ENCODE data around the gene AP5S1. TPM values are rescaled to one million over a fixed set of nuclear protein-coding genes. Genes with fewer than 3 reads are reported as not detected.
A peak's percentile ranks its signal among the peaks of the same experiment; 100 is the strongest.

Gene AP5S1
- total and polyA plus RNA-seq, 2 of the 13 experiments (the other 11 are each of a cell fraction or from before 2014, with no cell fraction given), result 7.9 to 23.2 TPM

GRCh38 chr20:3782597-3782996, 37.8 kb upstream of the AP5S1 start:
- Histone ChIP-seq H3K79me2 (ENCODE audit: insufficient read depth, low read length) (peaks cover 9% of the 10 kb centered on the region), H3K4me1 (ENCODE audit: insufficient read depth, low read length) (peaks cover 76% of the 10 kb centered on the region), H4K20me1 (ENCODE audit: insufficient read depth, low read length) (peaks cover 5% of the 10 kb centered on the region; the same call in 1 of the 2 replicates), H3K9ac (ENCODE audit: insufficient read depth, low read depth, low read length) (no peak overlapping the region), H3K27me3 (ENCODE audit: control insufficient read depth in 1 of 2, insufficient read depth in 2 of 2, low read length in 2 of 2) (peaks cover 2 to 27% of the 10 kb centered on the region in 2 experiments), H3K4me2 (ENCODE audit: low read depth, low read length) (no peak overlapping the region), H3K4me3 (replicated peaks in 1 of 3; ENCODE audit: insufficient read depth in 1 of 3, low read depth in 2 of 3, low read length in 3 of 3) (no peak overlapping the region), H2AFZ (ENCODE audit: low read length) (no peak overlapping the region), H3K27ac (ENCODE audit: extremely low read length, insufficient read depth, low read length) (no peak overlapping the region), H3K9me3 (ENCODE audit: low read length) (no peaks in the 10 kb centered on the region), H3K36me3 (replicated peaks in 1 of 2; ENCODE audit: control insufficient read depth in 1 of 2, insufficient read depth in 2 of 2, low read length in 2 of 2) (no peaks in the 10 kb centered on the region)
- CTCF ChIA-PET (ENCODE audit: low intra/inter-chr PET ratio, low total read pairs), result interaction anchor here (2.0 kb wide), 1 partner anchor 33 kb away, joined by 9 read pairs; no protein-coding TSS in a partner anchor
- no peak for FAIRE-seq
- intact Hi-C loops (cut with micrococcal nuclease; ENCODE audit: unreplicated experiment) (loop anchor here (5.0 kb wide), 1 partner anchor 310 kb away; no protein-coding TSS in a partner anchor), in situ Hi-C loops (cut with HindIII; ENCODE audit: extremely low pct_ligation_motif_present, low pct_unique_long_range_greater_than_20kb) (loop anchor here (5.0 kb wide), 1 partner anchor 35 kb away; no protein-coding TSS in a partner anchor)
- DNase-seq (ENCODE audit: low spot score), result no peak
- POLR2A ChIA-PET, result interaction anchor here (7.6 to 10.4 kb wide), 2 partner anchors 14 to 37 kb away, joined by 74 to 134 read pairs; partner anchors contain the start of genes ADISSP and AP5S1
- BruUV-seq (replicated peaks), result no TSS peak
- no peak for ATAC-seq
- 85% methylated on average over 6 of the region's 6 CpGs for WGBS (ENCODE audit: low lambda C conversion rate)
- TF ChIP-seq ARNT (IDR thresholded peaks at IDR 0.05), result no peak
- TF ChIP-seq HNRNPH1 (optimal IDR thresholded peaks at IDR 0.05; ENCODE audit: low read depth, low read length), result no peak
- no peak for TF ChIP-seq RBFOX2 (IDR thresholded peaks at IDR 0.05; ENCODE audit: low read depth, low read length)
- peak; percentile 34; the same call in 1 of the 2 replicates for TF ChIP-seq ZNF766 (CRISPR knock-in tag; IDR thresholded peaks at IDR 0.05; ENCODE audit: borderline replicate concordance)
- TF ChIP-seq SNRNP70 (IDR thresholded peaks at IDR 0.05; ENCODE audit: low read depth, low read length), result no peak
- no peak for TF ChIP-seq NCOA2 (CRISPR knock-in tag; IDR thresholded peaks at IDR 0.05)
- TF ChIP-seq NPAS2 (CRISPR knock-in tag; IDR thresholded peaks at IDR 0.05; ENCODE audit: borderline replicate concordance), result no peak
- 0 out of 2 replicates have a peak, but pooled peaks have one; percentile 9 for TF ChIP-seq MED1 (CRISPR knock-in tag; IDR thresholded peaks at IDR 0.05)
- TF ChIP-seq BCL3 (CRISPR knock-in tag; IDR thresholded peaks at IDR 0.05), result no peak
- TF ChIP-seq STAT5B (CRISPR knock-in tag; IDR thresholded peaks at IDR 0.05), result no peak
- no peak for TF ChIP-seq MAFG (CRISPR knock-in tag; IDR thresholded peaks at IDR 0.05)
- no peak for TF ChIP-seq PHF21A (CRISPR knock-in tag; IDR thresholded peaks at IDR 0.05)
- peak; percentile 50; the same call in 1 of the 2 replicates for TF ChIP-seq ZC3H13 (CRISPR knock-in tag; IDR thresholded peaks at IDR 0.05)
- no peak for TF ChIP-seq ETV5 (CRISPR knock-in tag; IDR thresholded peaks at IDR 0.05; ENCODE audit: borderline replicate concordance)
- TF ChIP-seq BRF2 (CRISPR knock-in tag; IDR thresholded peaks at IDR 0.05), result 0 out of 2 replicates have a peak, but pooled peaks have one; percentile 43
- TF ChIP-seq RXRA (CRISPR knock-in tag; IDR thresholded peaks at IDR 0.05), result no peak
- TF ChIP-seq ZNF703 (CRISPR knock-in tag; IDR thresholded peaks at IDR 0.05; ENCODE audit: borderline replicate concordance), result no peak
- TF ChIP-seq ZBTB38 (CRISPR knock-in tag; IDR thresholded peaks at IDR 0.05), result no peak
- TF ChIP-seq ARHGAP35 (CRISPR knock-in tag; IDR thresholded peaks at IDR 0.05; ENCODE audit: borderline replicate concordance), result no peak
- 0 out of 2 replicates have a peak, but pooled peaks have one; percentile 7 for TF ChIP-seq UBTF (CRISPR knock-in tag; IDR thresholded peaks at IDR 0.05)
- TF ChIP-seq KDM1A (CRISPR knock-in tag; IDR thresholded peaks at IDR 0.05), result no peak

All from HepG2 (cell line).